Measurements from ENCODE around the gene CCR6. TPM values are rescaled to one million over a fixed set of nuclear protein-coding genes. Genes with fewer than 3 reads are reported as not detected.

CCR6 gene
- 0.09 to 0.14 TPM in 2 of 5 replicates, not detected in the others for total RNA-seq (2022; extraction: Qiagen RNA extraction; ENCODE audit: low read depth)

GRCh38 chr6:167122827-167123657 lies at the start of gene CCR6:
CCR6 (plus strand) TSS chr6:167123096; CDS start chr6:167136135, 13,039 bp downstream.

DNA sequence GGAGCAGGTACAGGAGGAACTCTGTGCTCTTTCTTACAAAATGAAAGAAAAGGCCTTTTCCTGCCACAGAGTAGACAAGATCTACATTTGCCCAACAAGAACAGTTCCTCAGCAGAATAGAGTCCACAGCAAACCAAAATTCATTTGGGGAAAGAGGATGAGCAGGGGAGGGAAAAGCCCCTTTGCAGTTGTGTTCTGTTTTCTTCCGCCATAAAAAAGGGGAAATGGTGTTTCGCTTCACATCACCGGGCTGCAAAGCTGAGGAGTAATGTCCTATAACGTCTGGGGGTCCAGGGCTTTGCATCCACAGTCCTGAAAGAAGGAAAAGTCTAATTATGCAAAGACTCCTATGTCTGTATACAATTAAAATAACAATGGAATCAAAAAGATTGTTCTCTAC lies 35.0 kb downstream of the CCR6 start, which contains the start of gene GPR31:
GPR31 (minus strand) TSS at position 118 of the 400 bp plus-strand sequence. CDS start 149 bp downstream, outside the sequence.

Other genes starting within 250 kb of the CCR6 start
- 13.4 to 18.2 TPM (median 15.2 TPM) in 5 replicates for gene RNASET2, start 166.5 kb upstream of the CCR6 start, total RNA-seq (2022; extraction: Qiagen RNA extraction; ENCODE audit: low read depth)
- 8.6 to 13.1 TPM (median 9.8 TPM) in 5 replicates for gene CEP43, start 123.7 kb upstream of the CCR6 start, total RNA-seq (2022; extraction: Qiagen RNA extraction; ENCODE audit: low read depth)
- gene GPR31, start 34.9 kb downstream of the CCR6 start, total RNA-seq (2022; extraction: Qiagen RNA extraction; ENCODE audit: low read depth): not detected in 5 replicates
- not detected in 5 replicates for gene UNC93A, start 168.2 kb downstream of the CCR6 start, total RNA-seq (2022; extraction: Qiagen RNA extraction; ENCODE audit: low read depth)
- not detected in 5 replicates for gene TTLL2, start 202.0 kb downstream of the CCR6 start, total RNA-seq (2022; extraction: Qiagen RNA extraction; ENCODE audit: low read depth)